SK-N-SH (cell line): ENCODE results near the gene KCTD20. TPM values are rescaled to one million over a fixed set of nuclear protein-coding genes. Genes with fewer than 3 reads are reported as not detected.

ENCODE experiments used
- CTCF ChIA-PET: fragments of 300-600, 350-600 bp; formaldehyde crosslinking; extraction: SDS; loops from one replicate; lab custom pipeline; 2021; lab: Yijun Ruan, JAX
- POLR2A ChIA-PET: fragments of 350-600 bp; sonication (Branson Sonifier 250); formaldehyde crosslinking; extraction: SDS; loops from one replicate; lab custom pipeline; 2020; ENCODE audit warnings: antibody characterized with exemption, inconsistent platforms; lab: Yijun Ruan, JAX
- DNase-seq: peaks from one replicate; pipeline ENCODE4 v3.0.0; 2012
- H2AFZ ChIP-seq: fragments of 200-600 bp; sonication (generic); 2 replicates; pipeline ENCODE4 v1.8.1; 2016; ENCODE audit warnings: antibody characterized with exemption, mild to moderate bottlenecking, low read depth
- H3F3A ChIP-seq: fragments of 200-600 bp; sonication (generic); replicated peaks from 2 replicates; pipeline ENCODE3; 2016; ENCODE audit warnings: antibody characterized with exemption, mild to moderate bottlenecking; ENCODE audit not compliant: insufficient read depth
- H3K27ac ChIP-seq, 2 experiments: fragments of 200-500 bp in 1 of 2; fragments of 200-600 bp in 1 of 2; sonication (Bioruptor generic) in 1 of 2; sonication (generic), shearing (Covaris generic) in 1 of 2; 2 replicates each; pipeline versions ENCODE4 v1.5.1 to v1.6.1; 2014 to 2016; ENCODE audit warnings: low read depth in 2 of 2, inconsistent platforms in 1 of 2, low read length in 1 of 2, mild to moderate bottlenecking in 1 of 2, mixed read lengths in 1 of 2
- H3K27me3 ChIP-seq: fragments of 200-600 bp; sonication (generic), shearing (Covaris generic); 2 replicates; pipeline ENCODE4 v1.6.1; 2016; ENCODE audit warnings: mixed run types; ENCODE audit not compliant: insufficient read depth
- H3K36me3 ChIP-seq, 2 experiments: fragments of 200-500 bp in 1 of 2; fragments of 200-600 bp in 1 of 2; sonication (Bioruptor generic) in 1 of 2; sonication (generic) in 1 of 2; replicated peaks in 1 of 2; 2 replicates each; pipeline versions ENCODE3 to v1.5.1; 2014 to 2016; ENCODE audit warnings: low read length in 1 of 2, mild to moderate bottlenecking in 1 of 2; ENCODE audit not compliant: insufficient read depth in 2 of 2, control insufficient read depth in 1 of 2
- H3K4me1 ChIP-seq, 2 experiments: fragments of 200-500 bp in 1 of 2; fragments of 200-600 bp in 1 of 2; sonication (Bioruptor generic) in 1 of 2; sonication (generic), shearing (Covaris generic) in 1 of 2; 2 replicates each; pipeline versions ENCODE4 v1.5.1 to v1.6.1; 2014 to 2016; ENCODE audit warnings: low read depth in 1 of 2, low read length in 1 of 2, mixed run types in 1 of 2; ENCODE audit not compliant: insufficient read depth in 2 of 2, control insufficient read depth in 1 of 2
- H3K4me2 ChIP-seq: fragments of 200-600 bp; sonication (generic), shearing (Covaris generic); 2 replicates; pipeline ENCODE4 v1.6.1; 2017; ENCODE audit warnings: mixed run types
- H3K4me3 ChIP-seq, 2 experiments: fragments of 200-500 bp in 1 of 2; fragments of 200-600 bp in 1 of 2; sonication (Bioruptor generic) in 1 of 2; sonication (generic), shearing (Covaris generic) in 1 of 2; 2 replicates each; pipeline versions ENCODE4 v1.5.1 to v1.8.1; 2014 to 2016; ENCODE audit warnings: low read depth in 2 of 2, inconsistent platforms in 1 of 2, low read length in 1 of 2, mild to moderate bottlenecking in 1 of 2, mixed read lengths in 1 of 2, moderate library complexity in 1 of 2
- H3K79me2 ChIP-seq: fragments of 200-600 bp; sonication (generic); 2 replicates; pipeline ENCODE4 v1.8.1; 2017; ENCODE audit warnings: mild to moderate bottlenecking; ENCODE audit not compliant: insufficient read depth
- H3K9ac ChIP-seq: fragments of 200-600 bp; sonication (generic); 2 replicates; pipeline ENCODE4 v1.6.1; 2017; ENCODE audit warnings: mixed run types
- H3K9me2 ChIP-seq: fragments of 200-600 bp; sonication (generic); 2 replicates; pipeline ENCODE4 v1.6.1; 2017; ENCODE audit warnings: mixed run types
- H3K9me3 ChIP-seq: fragments of 200-600 bp; sonication (generic); 2 replicates; pipeline ENCODE4 v1.6.1; 2017; ENCODE audit warnings: mixed run types, mild to moderate bottlenecking, moderate library complexity
- H4K20me1 ChIP-seq: fragments of 200-600 bp; sonication (generic); 2 replicates; pipeline ENCODE4 v1.6.1; 2017; ENCODE audit warnings: mild to moderate bottlenecking, mixed run types; ENCODE audit not compliant: insufficient read depth
- CHD2 ChIP-seq: fragments of 150-350 bp; IDR thresholded peaks from 2 replicates; pipeline ENCODE4 v1.6.1; 2018; ENCODE audit warnings: low read length; ENCODE audit not compliant: partially characterized antibody
- EZH2phosphoT487 ChIP-seq: fragments of 200-600 bp; sonication (generic); IDR thresholded peaks from 2 replicates; pipeline ENCODE4 v1.6.1; 2017; ENCODE audit warnings: low read depth, mixed run types, mild to moderate bottlenecking, antibody characterized with exemption, moderate library complexity, borderline replicate concordance
- FOSL2 ChIP-seq: IDR thresholded peaks from 2 replicates; pipeline ENCODE4 v1.4.0; 2012; ENCODE audit warnings: low read depth, mild to moderate bottlenecking, moderate library complexity, borderline replicate concordance
- MEF2A ChIP-seq: IDR thresholded peaks from 2 replicates; pipeline ENCODE4 v1.4.0; 2012; ENCODE audit warnings: low read depth, borderline replicate concordance
- MXI1 ChIP-seq: IDR thresholded peaks from 2 replicates; pipeline ENCODE4 v1.6.1; 2012; ENCODE audit warnings: mild to moderate bottlenecking, low read depth, low read length, improper control_type of control experiment
- RFX5 ChIP-seq: IDR thresholded peaks from 2 replicates; pipeline ENCODE4 v1.6.1; 2012; ENCODE audit warnings: mild to moderate bottlenecking, improper control_type of control experiment, low read length
- WGBS: methylation state at CpG from one replicate; pipeline ENCODE4 v1.1.6; 2017; ENCODE audit warnings: low lambda C conversion rate; 5-methylcytosine and 5-hydroxymethylcytosine counted together
- polyA plus RNA-seq, 3 experiments: library from polyadenylated mRNA; depleted of rRNA; stranded (reverse); fragments of >200 nt; gene quantifications; 2 replicates each; pipeline ENCODE4 v1.2.3, GENCODE V29; 2012
- small RNA-seq, 7 experiments: library from RNA; depleted of rRNA; stranded (forward); fragments of <200 nt; gene quantifications; one replicate each; pipeline ENCODE3, GENCODE V24; 2012
- TF ChIP-seq, protein P1 (sequence below): fragments of 150-350 bp; IDR thresholded peaks from 2 replicates; pipeline ENCODE4 v1.6.1; 2016; ENCODE audit warnings: mild to moderate bottlenecking, low read depth, low read length
- TF ChIP-seq, protein P2 (sequence below): fragments of 200-600 bp; sonication (generic); IDR thresholded peaks from 2 replicates; pipeline ENCODE4 v1.6.1; 2017; ENCODE audit warnings: antibody characterized with exemption, mild to moderate bottlenecking, moderate library complexity

KCTD20 gene
- polyA plus RNA-seq, 1 of the 3 experiments (the other 2 are of a cell fraction), result 29.0 TPM

DNA sequence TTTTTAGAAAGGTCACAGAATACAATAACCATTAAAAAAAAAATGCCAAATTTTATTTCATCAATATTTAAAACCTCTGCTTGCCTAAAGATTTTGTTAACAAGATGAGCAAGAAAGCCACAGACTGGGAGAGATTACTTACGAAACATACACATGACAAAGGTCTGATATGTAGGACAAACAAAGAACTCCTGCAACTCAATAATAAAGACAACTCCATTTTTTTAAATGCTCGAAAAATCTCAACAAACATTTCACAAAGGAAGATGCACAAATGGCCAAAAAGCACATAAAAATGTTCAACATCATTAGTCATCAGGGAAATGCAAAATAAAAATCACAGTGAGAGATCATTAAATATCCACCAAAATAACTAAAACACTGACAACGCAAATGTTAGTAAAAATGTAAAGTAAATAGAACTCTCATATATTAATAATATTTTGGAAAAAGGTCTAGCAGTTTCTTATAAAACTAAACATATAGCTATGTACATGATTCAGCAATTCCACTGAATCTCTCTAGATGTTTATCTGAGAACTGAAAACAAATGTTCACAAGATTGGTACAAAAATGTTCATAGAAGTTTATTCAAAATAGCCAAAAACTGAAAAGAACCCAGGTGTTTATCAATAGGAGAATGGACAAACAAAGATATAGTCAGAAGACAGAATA lies 94.2 kb downstream of the KCTD20 start:
- CTCF ChIA-PET, result no interaction called here
- H3K79me2 ChIP-seq, result peaks cover 77% of the 10 kb centered on the region
- no peaks in the 10 kb centered on the region for H3K27me3 ChIP-seq
- H3K4me1 ChIP-seq, result peaks cover 0 to 2% of the 10 kb centered on the region in 2 experiments; a peak in 1 of 4 replicates
- H3K9me2 ChIP-seq, result no peaks in the 10 kb centered on the region
- H3K36me3 ChIP-seq, result peaks cover 20 to 59% of the 10 kb centered on the region in 2 experiments
- DNase-seq, result no peak
- H3K9ac ChIP-seq, result no peak overlapping the region
- H3K4me3 ChIP-seq, result no peak overlapping the region
- TF ChIP-seq MEF2A, result no peak
- no peak for TF ChIP-seq MXI1
- TF ChIP-seq RFX5, result no peak
- TF ChIP-seq, protein P1, sequence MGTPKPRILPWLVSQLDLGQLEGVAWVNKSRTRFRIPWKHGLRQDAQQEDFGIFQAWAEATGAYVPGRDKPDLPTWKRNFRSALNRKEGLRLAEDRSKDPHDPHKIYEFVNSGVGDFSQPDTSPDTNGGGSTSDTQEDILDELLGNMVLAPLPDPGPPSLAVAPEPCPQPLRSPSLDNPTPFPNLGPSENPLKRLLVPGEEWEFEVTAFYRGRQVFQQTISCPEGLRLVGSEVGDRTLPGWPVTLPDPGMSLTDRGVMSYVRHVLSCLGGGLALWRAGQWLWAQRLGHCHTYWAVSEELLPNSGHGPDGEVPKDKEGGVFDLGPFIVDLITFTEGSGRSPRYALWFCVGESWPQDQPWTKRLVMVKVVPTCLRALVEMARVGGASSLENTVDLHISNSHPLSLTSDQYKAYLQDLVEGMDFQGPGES, result no peak
- TF ChIP-seq CHD2, result no peak
- no peak for TF ChIP-seq FOSL2
- no peaks in the 10 kb centered on the region for H4K20me1 ChIP-seq
- no peak overlapping the region for H3K4me2 ChIP-seq
- POLR2A ChIA-PET, result no interaction called here
- H3F3A ChIP-seq, result peaks cover 9% of the 10 kb centered on the region
- WGBS, result 88% methylated on average over 3 of the region's 3 CpGs
- H2AFZ ChIP-seq, result no peak overlapping the region
- no peak overlapping the region for H3K27ac ChIP-seq
- no peaks in the 10 kb centered on the region for H3K9me3 ChIP-seq

DNA sequence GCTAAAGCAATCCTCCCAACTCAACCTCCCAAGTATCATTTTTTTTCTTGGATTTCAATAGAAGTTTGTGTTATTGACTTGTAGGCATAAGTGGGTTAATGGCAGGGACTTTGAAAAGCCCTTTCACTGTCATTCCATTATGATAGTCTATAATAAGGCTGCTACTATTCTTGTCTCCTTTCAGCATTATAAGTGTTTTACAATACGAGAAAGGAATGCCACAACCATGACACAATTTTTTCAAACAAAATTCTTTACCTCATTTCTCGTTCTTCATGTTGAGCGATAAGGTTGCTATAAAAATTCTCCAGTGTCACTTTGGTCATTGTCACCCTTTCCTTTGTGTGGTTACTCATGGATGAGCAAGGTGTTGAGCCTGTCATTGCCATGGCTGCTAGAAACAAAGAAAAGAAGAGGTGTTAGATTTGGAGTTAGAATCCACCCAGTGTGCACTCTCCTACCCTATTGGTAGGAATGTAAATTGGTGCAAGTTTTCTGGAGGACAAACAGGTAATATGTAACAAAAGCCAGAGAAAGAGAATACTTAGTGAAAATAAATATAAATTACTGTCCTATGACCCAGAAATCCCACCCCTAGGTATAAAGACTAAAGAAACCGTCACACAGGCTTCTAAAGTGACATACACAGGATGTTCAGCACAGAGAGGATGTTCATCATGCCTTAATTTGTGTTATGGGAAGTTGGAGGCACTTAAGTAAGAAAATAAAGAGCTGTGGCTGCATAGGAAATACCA lies 97.2 kb downstream of the KCTD20 start:
- ChIA-PET CTCF (no interaction called here), POLR2A (no interaction called here)
- Histone ChIP-seq H3K27me3 (no peaks in the 10 kb centered on the region), H4K20me1 (no peaks in the 10 kb centered on the region), H3K9me3 (no peaks in the 10 kb centered on the region), H2AFZ (no peak overlapping the region), H3K27ac (no peak overlapping the region)
- no peak for TF ChIP-seq EZH2phosphoT487
- TF ChIP-seq, protein P2, sequence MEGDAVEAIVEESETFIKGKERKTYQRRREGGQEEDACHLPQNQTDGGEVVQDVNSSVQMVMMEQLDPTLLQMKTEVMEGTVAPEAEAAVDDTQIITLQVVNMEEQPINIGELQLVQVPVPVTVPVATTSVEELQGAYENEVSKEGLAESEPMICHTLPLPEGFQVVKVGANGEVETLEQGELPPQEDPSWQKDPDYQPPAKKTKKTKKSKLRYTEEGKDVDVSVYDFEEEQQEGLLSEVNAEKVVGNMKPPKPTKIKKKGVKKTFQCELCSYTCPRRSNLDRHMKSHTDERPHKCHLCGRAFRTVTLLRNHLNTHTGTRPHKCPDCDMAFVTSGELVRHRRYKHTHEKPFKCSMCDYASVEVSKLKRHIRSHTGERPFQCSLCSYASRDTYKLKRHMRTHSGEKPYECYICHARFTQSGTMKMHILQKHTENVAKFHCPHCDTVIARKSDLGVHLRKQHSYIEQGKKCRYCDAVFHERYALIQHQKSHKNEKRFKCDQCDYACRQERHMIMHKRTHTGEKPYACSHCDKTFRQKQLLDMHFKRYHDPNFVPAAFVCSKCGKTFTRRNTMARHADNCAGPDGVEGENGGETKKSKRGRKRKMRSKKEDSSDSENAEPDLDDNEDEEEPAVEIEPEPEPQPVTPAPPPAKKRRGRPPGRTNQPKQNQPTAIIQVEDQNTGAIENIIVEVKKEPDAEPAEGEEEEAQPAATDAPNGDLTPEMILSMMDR, result peak; percentile 30
- TF ChIP-seq, all 33 proteins: peak for 1
- Histone ChIP-seq H3K79me2 (peaks cover 77% of the 10 kb centered on the region), H3F3A (peaks cover 14% of the 10 kb centered on the region), H3K9me2 (no peaks in the 10 kb centered on the region), H3K4me3 (no peak overlapping the region), H3K4me1 (peaks cover 0 to 17% of the 10 kb centered on the region in 2 experiments; a peak in 3 of 4 replicates), H3K9ac (no peak overlapping the region), H3K4me2 (no peak overlapping the region), H3K36me3 (peaks cover 18 to 53% of the 10 kb centered on the region in 2 experiments)
- no peak for DNase-seq
- 94% methylated on average over 4 of the region's 4 CpGs for WGBS

Small RNA genes lying within 50 kb of the gene (small RNA-seq; reads per million reads assigned to genes)
- 0 reads per million in 7 experiments for gene RN7SL502P

Other genes with a start within 250 kb of the KCTD20 start
- gene BRPF3, start 246.3 kb upstream of the KCTD20 start, polyA plus RNA-seq (2012; rRNA removed), result 11.7 and 15.4 TPM in 2 replicates
- gene PNPLA1, start 172.9 kb upstream of the KCTD20 start, polyA plus RNA-seq (2012; rRNA removed), result not detected in 2 replicates
- not detected in 2 replicates for gene BNIP5, start 106.1 kb upstream of the KCTD20 start, polyA plus RNA-seq (2012; rRNA removed)
- 0.31 and 0.39 TPM in 2 replicates for gene ETV7, start 55.3 kb upstream of the KCTD20 start, polyA plus RNA-seq (2012; rRNA removed)
- not detected in 2 replicates for gene PXT1, start 146 bp upstream of the KCTD20 start, polyA plus RNA-seq (2012; rRNA removed)
- 10.2 and 12.0 TPM in 2 replicates for gene STK38, start 104.5 kb downstream of the KCTD20 start, polyA plus RNA-seq (2012; rRNA removed)
- gene SRSF3, start 151.4 kb downstream of the KCTD20 start, polyA plus RNA-seq (2012; rRNA removed), result 330 and 351 TPM in 2 replicates
- gene CDKN1A, start 235.7 kb downstream of the KCTD20 start, polyA plus RNA-seq (2012; rRNA removed), result 747 and 824 TPM in 2 replicates